HG03159 (cell line): ENCODE results near the gene POLR1E.
"Not testable (repeated sequence)": the region's sequence is repeated elsewhere in the genome, so short reads cannot be mapped to it uniquely, and the experiment has no call there.

Experiments used
- ATAC-seq: cut with Tn5 transposase; IDR thresholded peaks from one replicate; pipeline ENCODE4 v1.9.1; 2021; ENCODE audit warnings: mild to moderate bottlenecking, moderate library complexity; ENCODE audit not compliant: unreplicated experiment

POLR1E gene

GRCh38 chr9:37499297-37499696 lies 13.5 kb downstream of the POLR1E start:
- no peak for ATAC-seq

GRCh38 chr9:37501957-37502596 lies 16.3 kb downstream of the POLR1E start:
- no peak for ATAC-seq

- no peak for ATAC-seq
Observed at GRCh38 chr9:37503736-37504135, 18.0 kb downstream of the POLR1E start.

GRCh38 chr9:37504605-37505004 lies 18.9 kb downstream of the POLR1E start:
- no peak for ATAC-seq

GRCh38 chr9:37507566-37508134 lies 21.9 kb downstream of the POLR1E start:
- no peak for ATAC-seq

GRCh38 chr9:37508135-37508833 lies 22.5 kb downstream of the POLR1E start:
- no peak for ATAC-seq

GRCh38 chr9:37508834-37509206 lies 23.1 kb downstream of the POLR1E start:
- no peak for ATAC-seq

GRCh38 chr9:37509536-37509935 lies 23.8 kb downstream of the POLR1E start:
- ATAC-seq: no peak

GRCh38 chr9:37510053-37510452 lies 24.3 kb downstream of the POLR1E start:
- ATAC-seq: not testable (repeated sequence)

- no peak for ATAC-seq
Observed at GRCh38 chr9:37511016-37512010, 25.6 kb downstream of the POLR1E start.

- no peak for ATAC-seq
Observed at GRCh38 chr9:37512437-37512836, 26.7 kb downstream of the POLR1E start.

- ATAC-seq: not testable (repeated sequence)
Observed at GRCh38 chr9:37514415-37514814, 28.7 kb downstream of the POLR1E start.

- ATAC-seq: no peak
Observed at GRCh38 chr9:37514999-37515398, 29.3 kb downstream of the POLR1E start.

- no peak for ATAC-seq
Observed at GRCh38 chr9:37515620-37516258, 30.0 kb downstream of the POLR1E start.

GRCh38 chr9:37517923-37518322 lies 32.2 kb downstream of the POLR1E start:
- ATAC-seq: no peak

- no peak for ATAC-seq
Observed at GRCh38 chr9:37520641-37521040, 34.9 kb downstream of the POLR1E start.

- no peak for ATAC-seq
Observed at GRCh38 chr9:37521111-37521510, 35.4 kb downstream of the POLR1E start.

- no peak for ATAC-seq
Observed at GRCh38 chr9:37522971-37523370, 37.2 kb downstream of the POLR1E start.

- no peak for ATAC-seq
Observed at GRCh38 chr9:37523916-37524315, 38.2 kb downstream of the POLR1E start.

GRCh38 chr9:37528652-37529471 lies 43.1 kb downstream of the POLR1E start:
- ATAC-seq: no peak
